Measurements from ENCODE around the gene MUCL3.
A peak's percentile ranks its signal among the peaks of the same experiment; 100 is the strongest.

The MUCL3 gene

DNA sequence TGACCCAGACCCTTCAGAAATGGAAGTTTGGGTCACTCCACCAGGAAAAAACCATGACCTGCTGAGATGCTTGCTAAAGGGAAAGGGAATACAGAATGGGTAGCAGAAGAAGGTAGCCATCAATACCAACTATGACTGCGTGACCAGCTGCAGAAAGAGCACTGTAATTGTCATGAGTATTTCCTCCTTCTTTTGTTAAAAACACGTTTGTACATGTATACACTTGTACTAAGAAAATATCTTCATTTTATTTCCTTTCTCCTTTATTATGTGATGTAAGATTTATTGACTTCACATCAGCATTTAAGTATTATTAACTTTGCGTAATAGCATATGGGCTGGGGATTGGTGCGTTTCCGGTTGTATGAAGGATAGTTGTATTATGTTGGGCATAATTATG, 30.2 kb downstream of the MUCL3 start:
- H3K4me3 Mint-ChIP-seq = no peak overlapping the region
- H3K27me3 Mint-ChIP-seq (ENCODE audit: low read depth) = peaks cover 30% of the 10 kb centered on the region
- H3K9me3 Mint-ChIP-seq = no peaks in the 10 kb centered on the region
- H3K36me3 Mint-ChIP-seq (ENCODE audit: low read depth) = no peaks in the 10 kb centered on the region
- no peak overlapping the region for H3K27ac Mint-ChIP-seq
- peaks cover 3% of the 10 kb centered on the region for H3K4me1 Mint-ChIP-seq (ENCODE audit: low read depth)

DNA sequence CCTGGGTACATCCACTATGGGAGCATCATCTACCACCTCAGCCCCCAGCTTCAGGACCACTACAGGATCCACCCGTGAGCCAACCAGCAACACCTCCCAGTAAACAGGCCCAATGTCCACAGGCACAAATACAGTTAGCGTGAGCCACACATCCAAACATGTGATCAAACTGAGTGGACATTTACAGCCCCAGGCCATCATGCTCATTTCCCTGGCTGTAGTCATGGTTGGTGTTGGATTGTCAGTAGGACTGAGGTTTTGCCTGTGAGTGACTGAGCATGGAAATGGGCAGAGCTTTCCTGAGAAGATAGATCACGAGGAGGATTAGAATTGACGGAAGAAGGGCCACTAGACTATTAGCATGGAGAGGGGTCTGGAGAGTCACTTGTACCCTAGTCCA, 32.0 kb downstream of the MUCL3 start:
- H3K4me1 Mint-ChIP-seq (ENCODE audit: low read depth) = peaks cover 3% of the 10 kb centered on the region
- no peak overlapping the region for H3K27ac Mint-ChIP-seq
- H3K4me3 Mint-ChIP-seq = no peak overlapping the region
- no peaks in the 10 kb centered on the region for H3K36me3 Mint-ChIP-seq (ENCODE audit: low read depth)
- H3K9me3 Mint-ChIP-seq = no peaks in the 10 kb centered on the region
- H3K27me3 Mint-ChIP-seq (ENCODE audit: low read depth) = peaks cover 35% of the 10 kb centered on the region

DNA sequence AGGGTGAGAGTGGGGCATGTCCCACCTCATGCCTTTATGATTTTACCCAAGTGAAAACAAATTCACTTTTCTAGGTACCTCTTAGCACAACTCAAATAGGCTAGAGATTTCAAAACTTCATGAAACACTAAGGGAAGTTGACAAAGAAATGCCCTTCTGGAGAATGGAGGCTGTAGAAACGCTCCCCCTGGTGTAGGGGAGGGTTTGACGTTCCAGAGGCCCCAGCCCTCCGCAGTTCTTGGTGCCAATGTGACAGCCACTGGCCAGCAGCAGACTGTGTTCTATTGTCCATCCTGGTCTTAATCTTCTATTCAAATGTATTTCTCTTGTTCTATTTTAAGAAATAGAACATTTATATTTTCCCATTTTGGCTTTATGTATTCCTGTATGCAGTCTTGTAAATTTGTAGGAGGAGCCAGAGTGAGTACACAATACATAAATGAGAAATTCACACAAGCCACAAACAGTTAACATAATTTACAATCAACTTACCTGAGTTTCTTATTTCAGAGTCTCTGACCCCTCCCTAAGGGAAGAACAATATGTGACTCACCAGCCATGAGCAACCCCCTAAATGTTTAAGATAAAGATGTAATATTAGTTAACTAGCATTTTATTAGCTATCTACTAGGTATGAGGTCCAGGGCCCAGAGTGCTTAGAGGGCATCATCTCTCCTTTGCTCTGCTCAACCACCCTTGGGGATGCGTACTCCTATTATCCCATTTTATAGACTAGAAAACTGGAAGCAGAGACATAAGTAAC, 33.9 kb downstream of the MUCL3 start:
- Mint-ChIP-seq H3K4me3 (no peak overlapping the region), H3K4me1 (ENCODE audit: low read depth) (no peaks in the 10 kb centered on the region), H3K36me3 (ENCODE audit: low read depth) (no peaks in the 10 kb centered on the region)

DNA sequence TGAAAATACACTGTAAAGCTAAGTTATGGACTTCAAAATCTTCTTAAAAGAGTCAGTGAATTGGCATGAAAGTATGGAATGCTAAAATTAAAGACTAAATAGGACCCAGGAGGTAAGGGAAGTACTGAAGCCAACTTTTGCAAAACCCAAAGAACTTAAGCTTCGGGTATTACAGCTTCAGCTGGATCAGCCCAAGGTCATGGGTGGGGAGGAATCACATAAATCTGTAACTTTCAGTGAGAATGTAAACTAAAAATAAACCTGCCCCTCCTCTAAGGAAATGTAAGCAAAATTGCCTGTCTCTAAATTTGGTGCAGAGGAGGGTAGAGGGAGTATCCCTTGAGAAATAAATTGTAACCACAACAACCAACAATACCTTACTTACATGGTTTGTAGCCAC, 38.4 kb downstream of the MUCL3 start:
- Mint-ChIP-seq H3K4me3 (no peak overlapping the region), H3K36me3 (ENCODE audit: low read depth) (no peaks in the 10 kb centered on the region), H3K27ac (no peak overlapping the region), H3K9me3 (no peaks in the 10 kb centered on the region), H3K4me1 (ENCODE audit: low read depth) (peaks cover 2% of the 10 kb centered on the region), H3K27me3 (ENCODE audit: low read depth) (peaks cover 50% of the 10 kb centered on the region)

More for the DNA sequence above, 33.9 kb downstream of the MUCL3 start:
- peaks cover 43% of the 10 kb centered on the region for H3K27me3 Mint-ChIP-seq (ENCODE audit: low read depth)
- H3K27ac Mint-ChIP-seq = no peak overlapping the region
- H3K9me3 Mint-ChIP-seq = no peaks in the 10 kb centered on the region

DNA sequence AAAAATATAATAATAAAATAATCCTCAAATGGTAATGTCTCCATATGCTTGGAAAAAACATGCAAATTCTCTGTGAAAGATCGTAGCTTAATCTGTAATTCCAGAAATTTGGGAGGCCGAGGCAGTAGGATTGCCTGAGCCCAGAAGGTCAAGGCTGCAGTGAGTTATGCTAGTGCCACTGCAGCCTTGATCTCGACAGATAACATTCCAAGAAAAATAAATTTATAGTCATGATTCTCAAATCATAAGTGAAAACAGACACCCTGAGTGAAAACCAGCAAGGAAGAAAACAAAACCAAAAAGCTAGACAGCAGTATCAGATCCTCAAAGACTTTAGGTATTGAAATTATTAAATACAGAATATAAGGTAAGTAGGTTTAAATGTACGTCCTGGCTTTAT, 38.9 kb downstream of the MUCL3 start:
- H3K4me1 Mint-ChIP-seq (ENCODE audit: low read depth) = peaks cover 2% of the 10 kb centered on the region
- H3K27me3 Mint-ChIP-seq (ENCODE audit: low read depth) = peaks cover 48% of the 10 kb centered on the region
- H3K27ac Mint-ChIP-seq = no peak overlapping the region
- H3K4me3 Mint-ChIP-seq = no peak overlapping the region
- H3K36me3 Mint-ChIP-seq (ENCODE audit: low read depth) = no peaks in the 10 kb centered on the region
- no peaks in the 10 kb centered on the region for H3K9me3 Mint-ChIP-seq

DNA sequence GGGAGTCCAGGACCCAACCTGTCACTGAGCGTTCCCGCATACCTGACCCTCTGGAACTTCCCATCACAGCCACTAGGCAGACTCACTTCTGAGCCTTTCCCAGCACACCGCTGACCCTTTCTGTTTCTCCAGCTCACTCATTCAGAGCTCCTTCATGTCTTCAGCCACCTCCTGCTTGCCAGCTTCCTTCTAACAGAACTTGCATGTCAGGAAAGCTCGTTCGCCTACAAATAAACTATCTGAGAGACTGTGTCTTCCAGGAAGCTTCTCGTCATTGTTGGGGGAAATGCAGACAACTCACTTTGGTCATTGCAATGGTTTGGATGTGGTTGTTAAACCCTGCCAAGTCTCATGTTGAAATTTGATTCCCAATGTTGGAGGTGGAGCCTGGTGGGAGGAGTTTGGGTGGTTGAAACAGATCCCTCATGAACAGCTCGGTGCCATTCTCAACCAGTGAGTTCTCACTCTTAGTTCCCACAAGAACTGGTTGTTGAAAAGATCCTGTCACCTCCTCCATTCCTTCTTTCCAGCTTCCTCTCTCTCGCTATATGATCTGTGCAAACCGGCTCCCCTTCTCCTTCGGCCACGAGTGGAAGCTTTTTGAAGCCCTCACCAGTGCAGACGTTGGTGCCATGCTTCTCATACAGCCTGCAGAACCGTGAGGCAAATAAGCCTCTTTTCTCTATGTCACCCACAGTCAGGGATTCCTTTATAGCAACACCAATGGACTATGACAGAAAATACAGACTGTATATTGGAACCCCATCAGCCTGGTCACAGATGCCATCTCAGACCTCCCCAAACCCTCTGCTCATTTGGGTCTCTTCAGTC, 41.4 kb downstream of the MUCL3 start:
- H3K36me3 Mint-ChIP-seq (ENCODE audit: low read depth) = no peaks in the 10 kb centered on the region
- H3K9me3 Mint-ChIP-seq = no peaks in the 10 kb centered on the region
- peaks cover 5% of the 10 kb centered on the region for H3K4me1 Mint-ChIP-seq (ENCODE audit: low read depth)
- H3K4me3 Mint-ChIP-seq = no peak overlapping the region
- peaks cover 40% of the 10 kb centered on the region for H3K27me3 Mint-ChIP-seq (ENCODE audit: low read depth)
- no peak overlapping the region for H3K27ac Mint-ChIP-seq

DNA sequence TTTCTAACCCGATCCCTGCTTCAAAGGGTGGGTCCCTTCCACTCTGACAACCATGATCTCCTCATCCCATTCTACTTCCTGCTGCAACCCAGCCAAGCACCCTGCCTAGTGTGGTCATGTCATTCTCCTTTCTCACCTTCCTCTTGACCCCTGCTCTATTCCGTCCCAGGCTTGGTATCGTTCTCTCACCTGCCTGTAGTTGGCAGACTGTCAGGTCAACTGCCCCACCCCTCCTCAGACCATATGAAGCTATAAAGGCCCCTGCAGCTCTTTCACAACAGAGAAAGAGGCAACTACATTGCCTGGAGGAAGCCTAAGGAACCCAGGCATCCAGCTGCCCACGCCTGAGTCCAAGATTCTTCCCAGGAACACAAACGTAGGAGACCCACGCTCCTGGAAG, 42.7 kb downstream of the MUCL3 start, which contains the start of gene MUC21:
Gene MUC21 (plus strand): TSS at position 280 of the 400 bp plus-strand sequence. CDS start 241 bp downstream, outside the sequence.
- no peak within 1 kb of the TSS for H3K4me3 Mint-ChIP-seq
- no peaks in the 10 kb centered on the region for H3K36me3 Mint-ChIP-seq (ENCODE audit: low read depth)
- H3K9me3 Mint-ChIP-seq = no peaks in the 10 kb centered on the region
- H3K27ac Mint-ChIP-seq = no peak within 1 kb of the TSS
- H3K4me1 Mint-ChIP-seq (ENCODE audit: low read depth) = peaks cover 5% of the 10 kb centered on the region
- H3K27me3 Mint-ChIP-seq (ENCODE audit: low read depth) = peaks cover 29% of the 10 kb centered on the region

DNA sequence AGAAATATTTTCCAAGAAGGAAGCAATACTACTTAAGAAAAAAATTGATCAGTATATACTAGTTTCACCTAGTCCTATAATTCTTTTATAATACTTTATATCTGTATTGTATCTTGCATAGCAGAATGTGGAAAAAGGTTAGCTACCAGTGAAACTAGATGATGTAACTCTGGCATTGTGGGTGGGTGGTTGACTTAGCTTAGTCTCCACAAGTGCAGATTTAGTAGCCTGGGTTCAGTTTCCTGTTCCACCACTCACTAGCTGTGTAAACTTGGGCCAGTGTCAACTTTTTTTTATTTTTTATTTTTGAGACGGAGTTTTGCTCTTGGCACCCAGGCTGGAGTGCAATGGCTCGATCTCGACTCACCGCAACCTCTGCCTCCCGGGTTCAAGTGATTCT, 44.7 kb downstream of the MUCL3 start:
- Mint-ChIP-seq H3K4me1 (ENCODE audit: low read depth) (peaks cover 10% of the 10 kb centered on the region), H3K4me3 (no peak overlapping the region), H3K36me3 (ENCODE audit: low read depth) (no peaks in the 10 kb centered on the region), H3K9me3 (no peaks in the 10 kb centered on the region), H3K27me3 (ENCODE audit: low read depth) (peaks cover 20% of the 10 kb centered on the region), H3K27ac (no peak overlapping the region)

DNA sequence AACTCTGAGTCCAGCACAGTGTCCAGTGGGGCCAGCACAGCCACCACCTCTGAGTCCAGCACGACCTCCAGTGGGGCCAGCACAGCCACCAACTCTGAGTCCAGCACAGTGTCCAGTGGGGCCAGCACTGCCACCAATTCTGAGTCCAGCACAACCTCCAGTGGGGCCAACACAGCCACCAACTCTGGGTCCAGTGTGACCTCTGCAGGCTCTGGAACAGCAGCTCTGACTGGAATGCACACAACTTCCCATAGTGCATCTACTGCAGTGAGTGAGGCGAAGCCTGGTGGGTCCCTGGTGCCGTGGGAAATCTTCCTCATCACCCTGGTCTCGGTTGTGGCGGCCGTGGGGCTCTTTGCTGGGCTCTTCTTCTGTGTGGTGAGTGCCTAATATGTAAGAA, 46.5 kb downstream of the MUCL3 start:
- Mint-ChIP-seq H3K27me3 (ENCODE audit: low read depth) (peaks cover 10% of the 10 kb centered on the region), H3K4me3 (no peak overlapping the region), H3K27ac (no peak overlapping the region), H3K4me1 (ENCODE audit: low read depth) (peaks cover 15% of the 10 kb centered on the region), H3K36me3 (ENCODE audit: low read depth) (no peaks in the 10 kb centered on the region), H3K9me3 (no peaks in the 10 kb centered on the region)

DNA sequence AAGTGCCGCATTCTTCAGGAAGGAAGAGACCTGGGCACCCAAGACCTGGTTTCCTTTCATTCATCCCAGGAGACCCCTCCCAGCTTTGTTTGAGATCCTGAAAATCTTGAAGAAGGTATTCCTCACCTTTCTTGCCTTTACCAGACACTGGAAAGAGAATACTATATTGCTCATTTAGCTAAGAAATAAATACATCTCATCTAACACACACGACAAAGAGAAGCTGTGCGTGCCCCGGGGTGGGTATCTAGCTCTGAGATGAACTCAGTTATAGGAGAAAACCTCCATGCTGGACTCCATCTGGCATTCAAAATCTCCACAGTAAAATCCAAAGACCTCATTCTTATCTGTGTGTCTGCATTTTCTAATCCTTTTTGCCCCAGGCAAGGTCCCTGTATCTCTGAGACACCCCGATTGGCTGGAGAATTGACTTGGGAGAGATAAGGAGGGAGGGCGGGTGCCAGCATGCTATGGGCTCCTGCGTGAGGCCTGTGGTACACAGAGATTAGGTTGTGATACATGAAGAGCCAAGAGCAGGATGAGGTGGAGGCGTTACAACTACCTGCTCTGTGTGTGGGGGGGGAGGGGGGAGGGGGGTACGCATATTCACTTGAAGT, 47.5 kb downstream of the MUCL3 start:
- no peaks in the 10 kb centered on the region for H3K9me3 Mint-ChIP-seq
- peaks cover 14% of the 10 kb centered on the region for H3K4me1 Mint-ChIP-seq (ENCODE audit: low read depth)
- H3K36me3 Mint-ChIP-seq (ENCODE audit: low read depth) = no peaks in the 10 kb centered on the region
- H3K27ac Mint-ChIP-seq = no peak overlapping the region
- peaks cover under 1% of the 10 kb centered on the region for H3K27me3 Mint-ChIP-seq (ENCODE audit: low read depth)
- H3K4me3 Mint-ChIP-seq = no peak overlapping the region

DNA sequence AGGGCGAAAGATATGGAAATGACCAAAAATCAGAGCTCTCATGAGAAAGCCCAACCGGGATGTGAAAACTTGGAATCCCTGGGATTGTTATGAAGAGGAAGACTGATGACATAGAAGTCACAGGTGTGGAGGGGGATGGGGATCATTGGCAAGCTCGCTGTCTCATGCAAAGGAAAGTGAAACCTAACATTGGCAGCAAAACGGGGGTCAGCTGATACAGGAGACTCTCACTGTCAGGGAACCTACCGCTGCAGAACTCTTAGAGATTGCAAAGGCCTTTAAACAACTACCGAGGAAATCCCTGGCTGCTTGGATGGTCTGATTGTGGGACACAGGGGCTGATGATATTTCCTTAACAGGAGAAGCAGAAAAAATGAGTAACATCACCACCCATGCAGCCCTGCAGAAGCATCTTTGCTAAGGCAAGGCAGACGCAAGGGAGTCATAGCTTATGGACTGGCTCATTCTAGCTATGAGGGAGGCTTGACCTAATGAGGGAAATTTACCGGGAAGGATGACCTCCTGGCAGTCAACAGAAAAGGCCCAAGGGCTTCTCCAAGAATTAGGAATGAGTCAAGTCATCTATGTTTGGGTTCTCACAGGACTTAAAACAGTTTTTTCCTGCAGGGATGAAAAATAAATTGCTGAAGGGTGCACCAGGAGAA, 49.8 kb downstream of the MUCL3 start:
- Mint-ChIP-seq H3K4me3 (peak overlapping the region; percentile 79), H3K9me3 (no peaks in the 10 kb centered on the region), H3K27ac (peak overlapping the region; percentile 73), H3K27me3 (ENCODE audit: low read depth) (no peaks in the 10 kb centered on the region), H3K36me3 (ENCODE audit: low read depth) (no peaks in the 10 kb centered on the region), H3K4me1 (ENCODE audit: low read depth) (peaks cover 10% of the 10 kb centered on the region)

DNA sequence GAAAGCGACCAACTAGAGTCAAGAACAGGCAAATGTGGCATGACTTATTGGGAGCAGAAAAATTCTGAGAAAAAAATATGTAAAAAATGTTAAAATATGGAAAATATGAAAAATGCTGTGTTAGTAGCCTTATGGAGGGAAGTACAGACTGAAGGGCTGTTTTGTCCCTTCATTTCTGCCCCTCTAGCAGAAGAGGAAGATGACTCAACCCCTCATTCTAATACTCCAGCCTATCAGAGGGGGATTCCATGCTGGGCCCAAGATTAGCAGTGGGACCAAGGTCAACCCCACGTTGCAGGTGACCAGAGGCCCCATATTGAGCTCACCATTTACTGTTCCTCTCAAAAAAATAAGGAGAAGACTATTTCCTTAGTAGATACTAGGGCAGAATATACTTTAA, 51.1 kb downstream of the MUCL3 start:
- no peaks in the 10 kb centered on the region for H3K9me3 Mint-ChIP-seq
- no peak overlapping the region for H3K27ac Mint-ChIP-seq
- no peak overlapping the region for H3K4me3 Mint-ChIP-seq
- H3K4me1 Mint-ChIP-seq (ENCODE audit: low read depth) = peaks cover 10% of the 10 kb centered on the region
- no peaks in the 10 kb centered on the region for H3K27me3 Mint-ChIP-seq (ENCODE audit: low read depth)
- H3K36me3 Mint-ChIP-seq (ENCODE audit: low read depth) = no peaks in the 10 kb centered on the region

DNA sequence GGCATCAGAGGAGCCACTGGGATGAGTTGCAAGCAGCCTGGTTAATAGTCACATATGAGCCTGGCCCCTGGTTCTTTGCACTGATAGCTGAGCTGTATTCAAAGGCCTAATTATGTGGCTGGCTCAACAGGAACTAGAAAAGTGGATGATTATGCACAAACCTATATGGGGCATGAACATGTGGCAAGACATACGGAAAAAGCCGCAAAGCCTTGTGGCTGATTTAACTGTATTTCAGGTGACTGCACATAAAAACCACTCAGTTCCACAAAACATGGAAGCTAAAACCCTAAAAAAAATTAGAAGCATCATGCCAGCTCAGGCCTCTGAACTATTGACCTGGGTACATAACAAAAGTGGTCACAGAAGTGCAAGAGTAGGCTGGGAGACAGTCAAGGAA, 56.5 kb downstream of the MUCL3 start:
- H3K27ac Mint-ChIP-seq = no peak overlapping the region
- H3K9me3 Mint-ChIP-seq = peaks cover 3% of the 10 kb centered on the region
- no peaks in the 10 kb centered on the region for H3K36me3 Mint-ChIP-seq (ENCODE audit: low read depth)
- H3K4me3 Mint-ChIP-seq = no peak overlapping the region
- H3K4me1 Mint-ChIP-seq (ENCODE audit: low read depth) = peaks cover 4% of the 10 kb centered on the region
- no peaks in the 10 kb centered on the region for H3K27me3 Mint-ChIP-seq (ENCODE audit: low read depth)

DNA sequence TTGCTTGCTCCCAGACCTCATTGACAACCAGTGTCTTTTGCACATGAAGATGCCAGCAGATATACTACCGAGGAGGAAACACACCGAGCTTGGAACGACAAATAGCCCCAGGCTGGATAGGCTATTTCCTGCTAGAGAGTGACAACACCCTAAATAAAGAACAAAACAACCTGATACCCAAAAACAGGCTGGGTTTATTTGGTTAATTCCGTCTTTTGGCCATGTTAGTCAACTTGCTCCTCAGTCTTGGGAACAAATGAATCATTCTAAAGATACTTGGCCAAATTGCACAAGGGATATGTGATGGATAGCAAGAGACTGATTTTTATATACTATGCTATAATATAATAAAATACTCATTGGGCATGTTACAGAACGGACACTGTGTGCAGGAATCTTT, 58.0 kb downstream of the MUCL3 start:
- Mint-ChIP-seq H3K27ac (no peak overlapping the region), H3K27me3 (ENCODE audit: low read depth) (no peaks in the 10 kb centered on the region), H3K4me1 (ENCODE audit: low read depth) (peaks cover 4% of the 10 kb centered on the region), H3K36me3 (ENCODE audit: low read depth) (no peaks in the 10 kb centered on the region), H3K4me3 (no peak overlapping the region), H3K9me3 (peaks cover 3% of the 10 kb centered on the region)

All from T-helper 1 cell treated with Interleukin-12 subunit alpha and Interleukin-12 subunit beta and Interleukin-4 antibody, amounts not matched to agents 30 μg/mL and 1 μg/mL, for 36 hours (primary cell).